NCI-H748 treated with DMSO at 0.1 percent for 48 hours (cell line): ENCODE results near the gene SORCS2.

Source experiments
- DNase-seq: peaks from one replicate; lab custom pipeline; 2025; lab: John Stamatoyannopoulos, UW

The SORCS2 gene

GRCh38 chr4:7711307-7711963 lies 519.1 kb downstream of the SORCS2 start:
- no peak for DNase-seq

- no peak for DNase-seq
Measured at GRCh38 chr4:7712021-7712671, 519.8 kb downstream of the SORCS2 start.

DNA sequence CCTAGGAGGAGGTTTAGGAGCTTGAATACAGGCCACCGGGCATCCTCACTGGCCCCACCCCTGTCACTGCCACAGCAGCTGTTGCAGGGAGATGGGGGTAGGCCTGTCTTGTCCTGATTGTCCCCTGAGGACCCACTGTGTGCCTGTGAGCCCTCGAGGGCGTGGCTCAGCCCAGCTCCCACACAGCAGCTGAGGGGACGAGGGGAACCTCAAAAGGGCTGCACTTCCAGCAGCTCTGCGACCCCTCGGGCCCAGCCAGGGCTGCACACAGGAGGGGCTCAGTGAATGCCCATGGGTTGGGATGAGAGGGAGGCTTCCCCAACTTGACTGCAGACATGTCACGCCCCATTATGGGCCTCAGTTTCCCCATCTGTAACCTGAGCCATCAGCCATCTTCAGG lies 521.4 kb downstream of the SORCS2 start:
- DNase-seq, result no peak

- no peak for DNase-seq
Measured at GRCh38 chr4:7714176-7714575, 521.8 kb downstream of the SORCS2 start.

DNA sequence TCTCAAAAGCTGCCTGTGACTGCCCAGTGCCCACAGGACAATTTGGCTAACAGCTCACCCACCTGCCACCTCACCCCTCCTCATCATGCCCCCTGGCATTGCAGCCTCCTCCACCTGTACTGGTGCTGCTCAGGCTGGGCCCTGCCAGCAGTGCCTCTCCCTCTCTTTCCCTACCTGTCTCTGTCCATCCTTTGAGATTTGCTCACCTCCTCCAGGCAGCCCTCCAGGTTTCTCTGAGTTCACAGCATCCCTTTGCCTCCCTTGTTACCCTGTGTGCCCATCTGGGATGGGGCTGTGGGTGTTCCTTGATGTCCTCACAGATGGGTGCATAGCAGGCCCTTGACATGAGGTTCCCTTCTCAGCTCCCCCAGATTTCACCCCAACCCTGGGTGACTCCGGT lies 522.4 kb downstream of the SORCS2 start:
- no peak for DNase-seq

DNA sequence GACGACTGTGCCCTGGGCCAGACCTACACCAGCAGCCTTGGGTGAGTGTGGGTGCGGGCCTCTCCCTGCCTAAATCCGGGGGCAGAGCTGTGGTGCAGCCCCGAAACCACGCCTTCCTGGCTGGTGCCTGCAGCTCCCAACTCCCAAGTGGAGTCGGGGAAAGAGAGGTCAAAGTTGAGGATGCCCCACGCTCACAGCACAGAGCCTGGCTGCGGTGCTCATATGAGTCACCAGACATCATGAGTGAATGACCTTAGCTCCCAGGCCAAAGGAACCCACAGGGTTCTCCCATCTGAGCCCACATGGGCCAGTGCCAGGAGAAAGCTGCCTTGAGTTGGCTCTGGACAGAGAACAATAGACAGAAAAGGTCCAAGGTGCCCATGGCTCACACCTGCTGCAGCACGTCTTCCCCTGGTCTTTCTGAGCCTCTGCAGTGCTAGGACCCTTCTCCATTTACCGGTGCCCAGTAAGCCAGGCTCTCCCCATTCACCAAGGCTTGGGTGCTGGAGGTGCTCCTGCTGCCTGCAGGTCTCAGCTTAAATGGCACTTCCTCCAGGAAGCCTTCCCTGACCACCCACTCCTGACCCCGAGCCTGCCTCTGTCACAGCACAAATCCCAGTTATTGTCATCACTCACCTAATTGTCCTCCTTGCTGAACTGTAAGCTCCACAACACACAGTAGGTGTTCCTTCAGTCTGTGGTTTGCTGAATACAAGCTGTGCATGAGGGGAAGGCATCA lies 523.1 kb downstream of the SORCS2 start:
- no peak for DNase-seq

DNA sequence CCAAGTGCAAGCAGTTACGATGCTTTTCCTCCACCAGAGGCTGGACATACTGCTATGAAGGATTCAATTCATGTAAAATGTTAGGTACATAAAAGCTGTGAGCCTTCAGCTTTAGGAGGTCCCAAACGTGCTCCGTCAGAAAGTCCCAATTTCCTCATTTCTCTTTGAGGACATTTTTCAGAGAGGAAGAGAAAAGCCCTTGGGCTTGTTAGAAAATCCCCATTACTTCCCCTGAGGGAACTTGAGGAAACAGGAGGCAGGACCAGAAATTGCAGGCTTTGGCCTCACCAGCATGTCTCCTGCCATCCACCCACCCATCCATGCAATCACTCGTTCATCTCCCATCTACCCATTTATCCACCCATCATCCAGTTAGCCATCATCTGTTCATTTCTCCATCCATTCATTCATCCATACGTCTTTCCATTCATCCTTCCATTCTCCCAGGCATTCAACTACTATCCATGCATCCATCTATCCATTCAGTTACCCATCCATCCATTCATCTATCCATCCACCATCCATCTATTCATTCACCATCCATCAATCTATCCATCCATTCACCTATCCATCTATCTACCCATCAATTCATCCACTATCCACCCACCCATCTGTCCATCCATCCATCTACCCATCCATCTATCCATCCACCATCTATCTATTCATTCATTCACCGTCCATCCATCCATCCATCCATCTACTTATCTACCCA lies 523.8 kb downstream of the SORCS2 start:
- DNase-seq, result no peak

DNA sequence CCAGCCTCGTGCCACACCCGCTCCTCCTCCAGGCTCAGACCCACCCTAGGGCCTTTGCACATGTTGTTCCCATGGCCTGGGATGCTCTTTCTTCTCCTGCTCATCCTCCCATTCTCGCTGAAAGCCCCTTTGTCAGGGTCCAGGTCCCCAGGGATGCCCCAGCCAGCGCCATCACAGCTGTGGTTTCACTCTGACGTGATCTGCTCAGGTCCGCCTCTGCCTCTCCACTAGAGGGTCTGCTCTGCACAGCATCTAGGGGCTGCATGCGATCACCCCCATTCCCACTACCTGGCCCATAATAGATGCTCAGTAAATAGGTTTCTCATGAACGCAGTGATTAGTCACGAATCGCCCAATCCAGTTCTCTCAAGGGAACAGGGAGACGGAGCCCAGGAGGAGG lies 524.8 kb downstream of the SORCS2 start:
- no peak for DNase-seq

- no peak for DNase-seq
Measured at GRCh38 chr4:7717946-7718490, 525.7 kb downstream of the SORCS2 start.

- DNase-seq, result no peak
Measured at GRCh38 chr4:7719354-7720174, 527.2 kb downstream of the SORCS2 start.

DNA sequence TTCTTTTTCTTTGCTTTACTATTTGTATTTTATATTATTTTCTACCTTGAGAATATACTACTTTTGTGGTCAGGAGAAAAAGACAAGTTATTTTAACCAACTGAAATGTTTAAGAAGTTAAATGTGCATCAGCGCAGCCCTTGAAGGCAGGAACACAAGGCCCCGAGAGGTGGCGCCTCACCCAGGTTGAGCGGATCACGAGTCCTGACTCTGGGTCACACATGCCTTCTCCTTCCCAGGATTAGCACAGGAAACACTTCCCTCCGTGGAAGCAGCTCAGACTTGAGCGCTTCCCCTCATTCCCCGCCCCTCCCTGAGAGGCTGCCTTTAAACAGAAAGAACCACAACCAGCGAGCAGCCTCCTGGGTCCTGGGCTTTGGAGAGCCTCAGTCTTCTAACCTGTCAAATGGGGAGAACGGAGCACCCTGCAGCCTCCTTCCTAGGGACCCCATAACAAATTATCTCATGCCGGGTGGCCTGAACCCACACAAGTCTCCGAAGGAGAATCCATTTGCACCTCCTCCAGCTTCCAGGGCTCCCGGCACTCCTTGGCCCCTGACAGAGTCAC lies 529.7 kb downstream of the SORCS2 start:
- no peak for DNase-seq

DNA sequence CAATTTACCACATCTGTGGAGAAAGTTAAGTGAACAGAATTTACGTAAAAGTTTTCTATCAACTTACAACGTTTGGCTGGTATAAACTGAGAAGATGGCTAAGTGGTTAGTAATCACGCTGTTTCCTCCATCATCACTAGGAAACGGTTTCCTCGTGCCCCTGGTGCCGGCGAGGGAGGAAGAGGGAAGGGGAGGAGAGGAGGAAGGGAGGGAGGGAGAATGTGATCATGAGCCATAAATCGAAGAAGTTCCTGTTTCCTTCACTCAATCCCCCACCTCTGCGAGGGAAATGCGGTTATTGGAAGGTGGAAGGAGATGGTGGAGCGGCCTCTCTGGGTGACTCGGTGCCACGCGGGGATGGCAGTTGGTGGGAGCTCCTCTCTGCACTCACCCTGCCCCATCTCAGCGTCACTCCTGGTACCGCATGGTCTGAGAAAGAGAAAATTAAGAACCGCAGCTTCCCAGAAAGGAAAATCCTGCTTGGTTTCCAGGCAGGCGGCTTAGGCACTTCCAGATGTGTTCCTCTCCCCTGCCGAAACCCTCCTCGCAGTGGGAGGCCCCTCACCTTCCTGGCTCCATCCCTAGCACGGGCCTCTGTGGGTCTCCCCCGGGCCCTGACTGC lies 530.5 kb downstream of the SORCS2 start:
- DNase-seq, result no peak

GRCh38 chr4:7723625-7724024 lies 531.3 kb downstream of the SORCS2 start:
- DNase-seq, result no peak

DNA sequence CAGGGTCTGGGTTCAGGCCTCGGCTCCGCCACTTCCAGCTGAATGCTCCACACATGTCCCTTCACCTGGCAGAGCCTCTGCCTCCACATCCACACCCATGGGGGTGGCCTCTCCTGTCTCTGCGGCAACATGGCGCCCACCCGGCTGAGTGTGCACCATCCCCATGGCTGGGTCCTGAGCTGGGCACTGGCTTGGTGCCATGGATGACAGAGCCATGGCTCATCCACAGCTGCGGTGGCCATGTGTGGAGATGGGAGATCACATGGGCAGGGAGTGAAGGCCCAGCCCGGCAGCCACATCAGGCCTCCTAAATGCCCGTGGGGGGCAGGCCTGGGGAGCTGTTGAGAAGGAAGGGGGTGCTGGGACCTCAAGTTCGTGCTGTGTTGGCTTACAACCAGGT lies 533.6 kb downstream of the SORCS2 start:
- no peak for DNase-seq

- DNase-seq, result no peak
Measured at GRCh38 chr4:7726665-7727413, 534.5 kb downstream of the SORCS2 start.

DNA sequence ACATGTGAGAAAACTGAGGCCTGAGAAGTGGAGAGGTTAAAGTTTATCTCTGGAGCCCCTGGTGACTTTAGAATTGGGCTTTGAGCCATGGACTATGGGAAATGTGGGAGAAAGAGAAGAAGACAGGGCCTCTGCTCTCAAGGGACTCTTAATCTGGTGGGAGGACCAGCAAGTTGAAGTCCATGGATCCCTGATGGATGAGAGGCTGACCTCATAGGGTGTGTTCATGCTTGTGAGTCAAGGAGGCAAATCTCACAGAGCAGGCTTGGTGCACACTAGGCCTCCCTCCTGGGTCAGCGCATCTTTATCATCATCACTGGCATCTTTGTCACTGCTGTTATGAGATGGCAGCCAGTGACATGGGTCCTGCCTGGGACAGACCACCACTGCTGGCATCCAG lies 535.4 kb downstream of the SORCS2 start:
- DNase-seq, result no peak

GRCh38 chr4:7731437-7731836 lies 539.1 kb downstream of the SORCS2 start:
- no peak for DNase-seq

DNA sequence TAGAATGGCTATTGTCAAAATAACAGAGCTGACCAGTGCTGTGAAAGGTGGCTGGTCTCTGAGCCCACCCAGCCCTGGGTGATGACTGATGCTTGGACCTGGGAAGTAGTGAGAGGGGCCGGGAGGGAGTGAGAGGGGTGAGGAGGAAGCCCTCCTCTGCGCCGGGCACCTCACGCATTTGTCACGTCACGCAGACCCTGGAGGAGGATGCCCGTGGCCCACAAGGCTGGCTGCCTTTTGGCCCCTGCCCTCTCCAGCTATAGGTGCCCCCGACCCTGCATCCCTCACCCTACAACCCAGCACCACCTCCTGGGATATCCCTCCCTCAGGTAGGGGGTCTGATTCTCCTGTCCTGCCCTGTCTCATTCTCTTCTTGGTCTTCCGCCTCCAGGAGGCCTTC lies 539.9 kb downstream of the SORCS2 start:
- no peak for DNase-seq

DNA sequence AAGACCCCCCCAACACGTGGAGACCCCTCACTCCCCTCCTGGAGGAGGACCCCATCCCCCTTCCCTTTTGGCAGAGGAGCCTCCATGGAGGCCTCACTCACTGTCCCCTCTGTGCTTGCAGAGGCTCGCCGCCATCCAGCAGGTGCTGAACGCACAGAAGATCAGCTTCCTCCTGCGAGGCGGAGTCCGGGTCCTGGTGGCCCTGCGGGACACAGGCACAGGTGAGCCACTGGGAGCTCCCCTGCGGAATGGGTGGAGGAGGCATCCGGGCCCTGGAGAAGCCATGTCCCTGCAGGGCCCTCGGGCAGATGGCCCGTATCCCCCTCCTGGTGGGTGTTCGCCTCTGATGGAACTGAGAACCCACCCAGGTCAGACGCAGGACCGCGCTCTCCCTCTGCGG lies 540.9 kb downstream of the SORCS2 start:
- no peak for DNase-seq
